Endodermal cell (in vitro differentiated cells): ENCODE results near the gene SCRT2. TPM values are rescaled to one million over a fixed set of nuclear protein-coding genes. Genes with fewer than 3 reads are reported as not detected.

ENCODE experiments used
- DNase-seq: peaks from one replicate; pipeline ENCODE4 v3.0.0-alpha.2; 2017
- H3K27ac ChIP-seq: 2 replicates; pipeline ENCODE4 v1.5.1; 2013; ENCODE audit warnings: mild to moderate bottlenecking, low read depth, low read length, moderate library complexity
- H3K27me3 ChIP-seq: 2 replicates; pipeline ENCODE4 v1.6.1; 2013; ENCODE audit warnings: mild to moderate bottlenecking, low read length, moderate library complexity; ENCODE audit not compliant: insufficient read depth, control insufficient read depth, poor library complexity, severe bottlenecking
- H3K36me3 ChIP-seq: 2 replicates; pipeline ENCODE4 v1.7.0; 2013; ENCODE audit warnings: mild to moderate bottlenecking, low read length, moderate library complexity; ENCODE audit not compliant: control insufficient read depth, insufficient read depth
- H3K4me1 ChIP-seq: one replicate; pipeline ENCODE4 v1.7.0; 2013; ENCODE audit warnings: low read length; ENCODE audit not compliant: control insufficient read depth, insufficient read depth
- H3K4me3 ChIP-seq: 2 replicates; pipeline ENCODE4 v1.5.1; 2013; ENCODE audit warnings: mild to moderate bottlenecking, low read length, moderate library complexity
- H3K9ac ChIP-seq: 2 replicates; pipeline ENCODE4 v1.6.1; 2013; ENCODE audit warnings: mild to moderate bottlenecking, low read length, moderate library complexity; ENCODE audit not compliant: poor library complexity, severe bottlenecking; ENCODE audit errors: extremely low read depth
- H3K9me3 ChIP-seq: 2 replicates; pipeline ENCODE4 v1.6.1; 2013; ENCODE audit warnings: mild to moderate bottlenecking, low read length, moderate library complexity; ENCODE audit not compliant: control insufficient read depth
- H3K27ac Mint-ChIP-seq: 2 replicates; pipeline ENCODE4 v1.8.0; 2020; ENCODE audit warnings: mixed read lengths
- H3K27me3 Mint-ChIP-seq: 2 replicates; pipeline ENCODE4 v1.8.0; 2021; ENCODE audit warnings: mild to moderate bottlenecking, mixed read lengths; ENCODE audit not compliant: insufficient read depth
- H3K36me3 Mint-ChIP-seq: 2 replicates; pipeline ENCODE4 v1.8.0; 2020; ENCODE audit warnings: low read depth, mixed read lengths
- H3K4me1 Mint-ChIP-seq: 2 replicates; pipeline ENCODE4 v1.8.0; 2020; ENCODE audit warnings: mixed read lengths
- H3K4me3 Mint-ChIP-seq: 2 replicates; pipeline ENCODE4 v1.8.0; 2020; ENCODE audit warnings: mild to moderate bottlenecking, moderate library complexity, mixed read lengths
- H3K9me3 Mint-ChIP-seq: 2 replicates; pipeline ENCODE4 v1.8.0; 2020; ENCODE audit warnings: mild to moderate bottlenecking, mixed read lengths
- WGBS, 2 experiments: methylation state at CpG; one replicate each; pipeline versions ENCODE4 v1.1.5 to v1.1.7; 2013; ENCODE audit warnings: missing lambda C conversion rate in 2 of 2, mixed read lengths in 1 of 2; ENCODE audit not compliant: insufficient coverage in 1 of 2, insufficient read length in 1 of 2; 5-methylcytosine and 5-hydroxymethylcytosine counted together
- total RNA-seq, 2 donors: library from RNA; stranded (reverse); fragmentation: NEBNext Ultra II Directional in 1 of 2; extraction: Animal tissue kit (Norgen Biotek cat#: 25700) in 1 of 2; gene quantifications; 2 replicates in 1 of 2; 3 replicates in 1 of 2; pipeline ENCODE4 v1.2.1, GENCODE V29; 2021
- TF ChIP-seq, protein P1 (sequence below): fragments of 200-600 bp; sonication (generic); conservative IDR thresholded peaks from 2 replicates; pipeline ENCODE4 v1.5.0; 2021; ENCODE audit warnings: antibody characterized with exemption, mild to moderate bottlenecking

Gene SCRT2
- total RNA-seq, 2 donors from 2014 or later = not detected

DNA sequence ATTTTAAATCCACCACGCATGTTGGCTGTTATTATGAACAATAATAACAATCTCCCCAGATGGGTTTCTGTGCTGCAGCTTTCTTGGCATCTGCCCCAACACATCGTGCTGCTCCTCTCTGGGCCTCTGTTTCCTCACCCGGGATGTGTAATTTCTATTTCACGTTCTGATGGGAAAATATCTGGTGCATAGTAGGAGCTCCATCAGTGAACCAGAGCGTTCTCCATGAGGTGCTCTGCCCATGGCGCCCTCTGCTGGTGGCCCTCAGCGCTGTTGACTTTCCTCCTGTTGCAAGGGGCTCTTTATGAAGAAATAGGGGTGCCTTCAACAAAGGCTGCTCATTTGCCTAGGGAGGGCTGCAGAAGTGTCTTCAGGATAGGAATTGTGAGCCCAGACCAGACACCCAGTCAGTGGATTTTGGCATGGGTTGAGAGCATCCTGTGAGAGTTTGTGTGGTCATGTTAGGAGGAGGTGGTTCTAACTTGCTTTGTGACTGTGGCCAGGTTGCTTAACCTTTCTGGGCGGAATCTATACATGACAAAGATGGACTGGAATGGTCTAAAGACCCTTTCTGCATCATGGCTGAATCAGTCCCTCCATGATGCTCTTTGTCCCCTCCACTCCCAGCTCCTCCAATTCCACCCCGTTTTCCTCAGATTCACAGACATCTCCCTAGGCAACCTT is 8.1 kb downstream of the SCRT2 start:
- peaks cover 1% of the 10 kb centered on the region for H3K9me3 Mint-ChIP-seq
- DNase-seq = peak; percentile 92
- TF ChIP-seq, protein P1, sequence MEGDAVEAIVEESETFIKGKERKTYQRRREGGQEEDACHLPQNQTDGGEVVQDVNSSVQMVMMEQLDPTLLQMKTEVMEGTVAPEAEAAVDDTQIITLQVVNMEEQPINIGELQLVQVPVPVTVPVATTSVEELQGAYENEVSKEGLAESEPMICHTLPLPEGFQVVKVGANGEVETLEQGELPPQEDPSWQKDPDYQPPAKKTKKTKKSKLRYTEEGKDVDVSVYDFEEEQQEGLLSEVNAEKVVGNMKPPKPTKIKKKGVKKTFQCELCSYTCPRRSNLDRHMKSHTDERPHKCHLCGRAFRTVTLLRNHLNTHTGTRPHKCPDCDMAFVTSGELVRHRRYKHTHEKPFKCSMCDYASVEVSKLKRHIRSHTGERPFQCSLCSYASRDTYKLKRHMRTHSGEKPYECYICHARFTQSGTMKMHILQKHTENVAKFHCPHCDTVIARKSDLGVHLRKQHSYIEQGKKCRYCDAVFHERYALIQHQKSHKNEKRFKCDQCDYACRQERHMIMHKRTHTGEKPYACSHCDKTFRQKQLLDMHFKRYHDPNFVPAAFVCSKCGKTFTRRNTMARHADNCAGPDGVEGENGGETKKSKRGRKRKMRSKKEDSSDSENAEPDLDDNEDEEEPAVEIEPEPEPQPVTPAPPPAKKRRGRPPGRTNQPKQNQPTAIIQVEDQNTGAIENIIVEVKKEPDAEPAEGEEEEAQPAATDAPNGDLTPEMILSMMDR = peak; percentile 96
- H3K36me3 Mint-ChIP-seq = no peaks in the 10 kb centered on the region
- no peak overlapping the region for H3K4me3 ChIP-seq
- peaks cover 48% of the 10 kb centered on the region for H3K27me3 Mint-ChIP-seq
- 40 to 45% methylated on average over 7 to 9 of the region's 9 CpGs for WGBS, 2 experiments
- peaks cover 22% of the 10 kb centered on the region for H3K4me1 Mint-ChIP-seq
- H3K4me3 Mint-ChIP-seq = no peak overlapping the region
- peaks cover 5% of the 10 kb centered on the region for H3K4me1 ChIP-seq
- no peak overlapping the region for H3K27ac Mint-ChIP-seq
- no peaks in the 10 kb centered on the region for H3K9me3 ChIP-seq
- H3K9ac ChIP-seq = no peak overlapping the region
- H3K27me3 ChIP-seq = peaks cover 18% of the 10 kb centered on the region
- no peak overlapping the region for H3K27ac ChIP-seq
- no peaks in the 10 kb centered on the region for H3K36me3 ChIP-seq

DNA sequence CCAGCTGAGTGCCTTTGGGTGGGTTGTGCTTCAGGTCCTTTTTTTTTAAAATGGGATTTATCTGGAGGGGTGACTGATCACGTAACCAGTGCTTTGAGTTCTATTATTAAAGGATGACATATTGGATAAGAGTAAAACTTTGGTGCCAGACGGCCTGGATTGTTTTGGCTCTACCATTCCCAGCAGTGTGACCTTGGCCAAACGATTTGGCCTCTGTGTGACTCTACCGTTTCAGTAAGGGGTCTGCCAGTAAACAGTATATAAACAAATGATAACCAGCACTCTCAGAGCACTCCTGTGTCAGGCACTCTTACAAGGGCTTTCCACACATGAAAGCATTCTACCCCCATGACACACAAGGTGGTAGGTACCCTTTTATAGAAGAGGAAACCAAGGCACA is 8.7 kb downstream of the SCRT2 start:
- no peak overlapping the region for H3K4me3 Mint-ChIP-seq
- H3K27ac ChIP-seq = no peak overlapping the region
- no peaks in the 10 kb centered on the region for H3K36me3 ChIP-seq

DNA sequence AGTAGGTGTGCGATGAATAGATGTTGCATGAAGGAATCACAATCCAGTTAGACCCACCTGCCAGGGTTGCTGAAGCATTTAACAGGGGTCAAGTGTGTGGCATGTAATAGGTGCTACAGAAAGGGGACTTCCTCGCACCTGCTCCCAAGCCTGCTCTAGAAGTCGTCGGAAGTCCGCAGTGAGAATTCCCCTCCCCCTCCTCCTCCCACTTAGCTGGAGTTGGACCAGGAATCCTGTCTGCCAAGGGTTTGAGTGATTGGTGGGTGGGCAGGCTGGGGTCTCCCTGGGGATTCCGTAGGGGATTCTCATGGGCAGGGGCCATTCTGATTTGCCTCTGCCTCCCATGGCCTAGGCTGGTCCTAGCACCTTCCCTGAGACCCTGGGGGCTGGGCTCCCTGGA is 10.3 kb downstream of the SCRT2 start:
- H3K9me3 Mint-ChIP-seq = peaks cover 1% of the 10 kb centered on the region
- H3K4me1 Mint-ChIP-seq = peaks cover 28% of the 10 kb centered on the region
- H3K4me1 ChIP-seq = peaks cover 5% of the 10 kb centered on the region
- no peak overlapping the region for H3K27ac Mint-ChIP-seq
- H3K9me3 ChIP-seq = no peaks in the 10 kb centered on the region
- no peaks in the 10 kb centered on the region for H3K36me3 Mint-ChIP-seq
- peaks cover 62% of the 10 kb centered on the region for H3K27me3 Mint-ChIP-seq
- no peak overlapping the region for H3K4me3 Mint-ChIP-seq
- H3K27me3 ChIP-seq = peaks cover 22% of the 10 kb centered on the region
- DNase-seq = no peak
- H3K9ac ChIP-seq = no peak overlapping the region
- no peak overlapping the region for H3K27ac ChIP-seq
- no peaks in the 10 kb centered on the region for H3K36me3 ChIP-seq
- TF ChIP-seq, protein P1 = no peak
- no peak overlapping the region for H3K4me3 ChIP-seq
- WGBS, 2 experiments = 44% methylated on average over 6 of the region's 6 CpGs; no CpG with 5 or more reads in 1 of the 2 experiments

More for the DNA sequence above, 8.7 kb downstream of the SCRT2 start:
- H3K9me3 Mint-ChIP-seq = peaks cover 1% of the 10 kb centered on the region
- Histone ChIP-seq H3K9me3 (no peaks in the 10 kb centered on the region), H3K4me3 (no peak overlapping the region), H3K4me1 (peaks cover 5% of the 10 kb centered on the region), H3K27me3 (peaks cover 19% of the 10 kb centered on the region), H3K9ac (no peak overlapping the region)
- H3K27ac Mint-ChIP-seq = no peak overlapping the region
- 78 to 82% methylated on average over 2 to 4 of the region's 4 CpGs for WGBS, 2 experiments
- no peak for DNase-seq
- TF ChIP-seq, protein P1 = no peak
- no peaks in the 10 kb centered on the region for H3K36me3 Mint-ChIP-seq
- peaks cover 51% of the 10 kb centered on the region for H3K27me3 Mint-ChIP-seq
- peaks cover 22% of the 10 kb centered on the region for H3K4me1 Mint-ChIP-seq
